Adipose tissue (tissue), 3 donors: Measurements from ENCODE around the gene CPED1. TPM values are rescaled to one million over a fixed set of nuclear protein-coding genes. Genes with fewer than 3 reads are reported as not detected.

Experiments used
- H3K27ac ChIP-seq: one replicate; pipeline ENCODE4 v1.5.1; 2013; ENCODE audit warnings: low read depth, low read length
- WGBS, 3 donors: extraction: QIAGEN DNeasy Blood & Tissue Kit; methylation state at CpG; one replicate each; pipeline ENCODE4 v1.1.7; 2013; 5-methylcytosine and 5-hydroxymethylcytosine counted together
- polyA plus RNA-seq, 3 donors: library from polyadenylated mRNA; stranded (reverse); fragments of 200-250 nt; gene quantifications; one replicate each; pipeline ENCODE4 v1.2.3, GENCODE V29; 2013
- donor health status: healthy with polysubstance abuse.
- donor health status: Bipolar disorder and iron deficiency.
- donor health status: healthy.

Gene CPED1
- polyA plus RNA-seq, 3 donors: 0.92 to 15.1 (median 13.9) TPM

GRCh38 chr7:121005996-121006584 lies 17.6 kb downstream of the CPED1 start:
- H3K27ac ChIP-seq: no peak overlapping the region
- 74 to 81% (median 78%) methylated on average over 4 of the region's 4 CpGs for WGBS, 3 donors

- WGBS, 3 donors: 63 to 79% (median 65%) methylated on average over 6 of the region's 6 CpGs
- H3K27ac ChIP-seq: no peak overlapping the region
Measured at GRCh38 chr7:121006711-121007315, 18.3 kb downstream of the CPED1 start.

- H3K27ac ChIP-seq: no peak overlapping the region
- WGBS, 3 donors: 67 to 88% (median 85%) methylated on average over 2 of the region's 2 CpGs
Measured at GRCh38 chr7:121008816-121009215, 20.3 kb downstream of the CPED1 start.

GRCh38 chr7:121011401-121011800 lies 22.9 kb downstream of the CPED1 start:
- 86 to 95% (median 89%) methylated on average over 1 of the region's 1 CpG for WGBS, 3 donors

GRCh38 chr7:121012170-121012874 lies 23.8 kb downstream of the CPED1 start:
- H3K27ac ChIP-seq: no peak overlapping the region
- 84% methylated on average over 6 of the region's 6 CpGs for WGBS, 3 donors

More at GRCh38 chr7:121011401-121011800, 22.9 kb downstream of the CPED1 start:
- no peak overlapping the region for H3K27ac ChIP-seq

- 63 to 71% (median 67%) methylated on average over 2 of the region's 2 CpGs for WGBS, 3 donors
- H3K27ac ChIP-seq: no peak overlapping the region
Measured at GRCh38 chr7:121012919-121013318, 24.4 kb downstream of the CPED1 start.

GRCh38 chr7:121015560-121015959 lies 27.0 kb downstream of the CPED1 start:
- WGBS, 3 donors: 89 to 93% (median 92%) methylated on average over 4 of the region's 4 CpGs
- no peak overlapping the region for H3K27ac ChIP-seq

- no peak overlapping the region for H3K27ac ChIP-seq
- 70 to 87% (median 75%) methylated on average over 2 of the region's 2 CpGs for WGBS, 3 donors
Measured at GRCh38 chr7:121016966-121017365, 28.5 kb downstream of the CPED1 start.

GRCh38 chr7:121017586-121017985 lies 29.1 kb downstream of the CPED1 start:
- no peak overlapping the region for H3K27ac ChIP-seq
- WGBS, 3 donors: 84 to 91% (median 85%) methylated on average over 1 of the region's 1 CpG

GRCh38 chr7:121019018-121019417 lies 30.5 kb downstream of the CPED1 start:
- 43 to 70% (median 54%) methylated on average over 2 of the region's 2 CpGs for WGBS, 3 donors
- no peak overlapping the region for H3K27ac ChIP-seq

- no peak overlapping the region for H3K27ac ChIP-seq
- 97% methylated on average over 1 of the region's 1 CpG for WGBS, 3 donors
Measured at GRCh38 chr7:121020249-121020988, 31.9 kb downstream of the CPED1 start.

- 66 to 82% (median 79%) methylated on average over 5 of the region's 5 CpGs for WGBS, 3 donors
- no peak overlapping the region for H3K27ac ChIP-seq
Measured at GRCh38 chr7:121020989-121021969, 32.8 kb downstream of the CPED1 start.

GRCh38 chr7:121023194-121023593 lies 34.7 kb downstream of the CPED1 start:
- no peak overlapping the region for H3K27ac ChIP-seq

GRCh38 chr7:121023683-121024511 lies 35.4 kb downstream of the CPED1 start:
- no peak overlapping the region for H3K27ac ChIP-seq
- 49 to 74% (median 64%) methylated on average over 8 of the region's 8 CpGs for WGBS, 3 donors

- no peak overlapping the region for H3K27ac ChIP-seq
- 44 to 61% (median 45%) methylated on average over 5 of the region's 5 CpGs for WGBS, 3 donors
Measured at GRCh38 chr7:121024611-121025010, 36.1 kb downstream of the CPED1 start.

GRCh38 chr7:121026159-121026558 lies 37.6 kb downstream of the CPED1 start:
- WGBS, 3 donors: 90 to 96% (median 92%) methylated on average over 1 of the region's 1 CpG
- H3K27ac ChIP-seq: no peak overlapping the region

- WGBS, 3 donors: 89 to 96% (median 95%) methylated on average over 3 of the region's 3 CpGs
- no peak overlapping the region for H3K27ac ChIP-seq
Measured at GRCh38 chr7:121026577-121027111, 38.1 kb downstream of the CPED1 start.
